ENCODE results near the gene DENND1B.

DENND1B gene

GRCh38 chr1:197464044-197464443, 311.2 kb downstream of the DENND1B start:
- FAIRE-seq: no peak
- TF ChIP-seq POU2F2 (IDR thresholded peaks at IDR 0.05; ENCODE audit: low read depth, low read length): no peak
- no peak for TF ChIP-seq TAF1 (IDR thresholded peaks at IDR 0.05; ENCODE audit: low read depth, low read length)
- TF ChIP-seq PAX5 (IDR thresholded peaks at IDR 0.05; ENCODE audit: insufficient read depth, low read length, severe bottlenecking): no peak
- TF ChIP-seq SPI1 (IDR thresholded peaks at IDR 0.05; ENCODE audit: low read depth, low read length): no peak
- no peak for TF ChIP-seq POLR2AphosphoS5 (IDR thresholded peaks at IDR 0.05; ENCODE audit: low read depth, low read length)
- TF ChIP-seq POLR2A (IDR thresholded peaks at IDR 0.05; ENCODE audit: low read depth, low read length): no peak

GRCh38 chr1:197463142-197463541, 312.1 kb downstream of the DENND1B start:
- FAIRE-seq: no peak
- TF ChIP-seq POU2F2 (IDR thresholded peaks at IDR 0.05; ENCODE audit: low read depth, low read length) (no peak), POLR2A (IDR thresholded peaks at IDR 0.05; ENCODE audit: low read depth, low read length) (no peak), POLR2AphosphoS5 (IDR thresholded peaks at IDR 0.05; ENCODE audit: low read depth, low read length) (no peak), SPI1 (IDR thresholded peaks at IDR 0.05; ENCODE audit: low read depth, low read length) (no peak), PAX5 (IDR thresholded peaks at IDR 0.05; ENCODE audit: insufficient read depth, low read length, severe bottlenecking) (no peak), TAF1 (IDR thresholded peaks at IDR 0.05; ENCODE audit: low read depth, low read length) (no peak)
- no peak for DNase-seq (ENCODE audit: insufficient read length, low spot score)

More at GRCh38 chr1:197464044-197464443, 311.2 kb downstream of the DENND1B start:
- DNase-seq (ENCODE audit: insufficient read length, low spot score): no peak

- no peak for DNase-seq (ENCODE audit: insufficient read length, low spot score)
- no peak for FAIRE-seq
- TF ChIP-seq POLR2A (IDR thresholded peaks at IDR 0.05; ENCODE audit: low read depth, low read length): no peak
These were observed 312.7 kb downstream of the DENND1B start for GRCh38 chr1:197462539-197462938.

All from GM12891 (cell line).